Measurements from ENCODE around the gene MTRF1L. TPM values are rescaled to one million over a fixed set of nuclear protein-coding genes. Genes with fewer than 3 reads are reported as not detected.
A peak's percentile ranks its signal among the peaks of the same experiment; 100 is the strongest.

The MTRF1L gene
- total and polyA plus RNA-seq, 5 donors from 2014 or later, result 7.6 to 17.2 (median 10.5) TPM

GRCh38 chr6:152979116-152979515 lies 23.4 kb downstream of the MTRF1L start:
- Mint-ChIP-seq H3K9me3 (no peaks in the 10 kb centered on the region), H3K4me3 (peak overlapping the region in 1 of 4 donors; percentile 3), H3K27me3 (no peaks in the 10 kb centered on the region), H3K27ac (no peak overlapping the region), H3K4me1 (peaks cover 22 to 75% (median 51%) of the 10 kb centered on the region in 4 donors), H3K36me3 (peaks cover 9% of the 10 kb centered on the region)
- peaks cover 3% of the 10 kb centered on the region for H3K36me3 ChIP-seq (ENCODE audit: control insufficient read depth, insufficient read depth, low read length)
- H3K27ac ChIP-seq (ENCODE audit: insufficient read depth, low read length, poor library complexity, severe bottlenecking), result no peak overlapping the region
- H3K9me3 ChIP-seq (ENCODE audit: control insufficient read depth in 2 of 2, low read length in 2 of 2), result no peaks in the 10 kb centered on the region
- no peak for ATAC-seq (ENCODE audit: low read depth in 2 of 2)
- peaks cover 78% of the 10 kb centered on the region for H3K4me1 ChIP-seq (ENCODE audit: control insufficient read depth, insufficient read depth, low read length, poor library complexity, severe bottlenecking)
- no peaks in the 10 kb centered on the region for H3K27me3 ChIP-seq (ENCODE audit: control insufficient read depth, insufficient read depth, low read length)
- no peak overlapping the region for H3K4me3 ChIP-seq (ENCODE audit: low read depth, low read length)
- no peak for DNase-seq

DNA sequence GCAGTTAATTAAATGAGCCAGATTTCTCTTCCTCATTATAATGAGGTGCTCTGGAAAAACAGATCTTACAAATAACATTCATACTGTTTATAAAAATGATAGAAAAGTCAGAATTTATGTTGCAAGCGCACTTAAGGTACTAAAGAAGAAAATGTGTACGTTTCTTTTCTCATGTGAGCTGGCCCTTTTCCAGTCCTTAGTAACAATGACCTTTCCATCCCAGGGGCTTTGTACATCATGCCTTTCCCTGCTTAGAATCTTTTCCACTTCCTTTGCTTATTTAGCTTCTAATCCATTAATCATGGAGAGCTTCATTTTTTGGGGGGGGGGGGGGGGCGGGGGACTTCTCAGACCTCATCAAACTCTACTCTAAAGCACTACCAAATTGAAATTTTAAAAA lies 24.5 kb downstream of the MTRF1L start:
- H3K36me3 Mint-ChIP-seq, result peaks cover 13% of the 10 kb centered on the region
- H3K9me3 Mint-ChIP-seq, result peaks cover 0 to 2% (median 0%) of the 10 kb centered on the region in 7 donors
- H3K4me3 Mint-ChIP-seq, result peak overlapping the region in 2 of 4 donors; percentile 9 to 23
- H3K9me3 ChIP-seq (ENCODE audit: control insufficient read depth in 2 of 2, low read length in 2 of 2), result no peaks in the 10 kb centered on the region
- no peaks in the 10 kb centered on the region for H3K27me3 ChIP-seq (ENCODE audit: control insufficient read depth, insufficient read depth, low read length)
- H3K4me1 Mint-ChIP-seq, result peaks cover 19 to 76% (median 54%) of the 10 kb centered on the region in 4 donors
- peaks cover 85% of the 10 kb centered on the region for H3K4me1 ChIP-seq (ENCODE audit: control insufficient read depth, insufficient read depth, low read length, poor library complexity, severe bottlenecking)
- H3K4me3 ChIP-seq (ENCODE audit: low read depth, low read length), result no peak overlapping the region
- no peak overlapping the region for H3K27ac Mint-ChIP-seq
- ATAC-seq (ENCODE audit: low read depth in 2 of 2) (no peak), DNase-seq (no peak)
- H3K36me3 ChIP-seq (ENCODE audit: control insufficient read depth, insufficient read depth, low read length), result peaks cover 7% of the 10 kb centered on the region
- no peak overlapping the region for H3K27ac ChIP-seq (ENCODE audit: insufficient read depth, low read length, poor library complexity, severe bottlenecking)
- no peaks in the 10 kb centered on the region for H3K27me3 Mint-ChIP-seq

DNA sequence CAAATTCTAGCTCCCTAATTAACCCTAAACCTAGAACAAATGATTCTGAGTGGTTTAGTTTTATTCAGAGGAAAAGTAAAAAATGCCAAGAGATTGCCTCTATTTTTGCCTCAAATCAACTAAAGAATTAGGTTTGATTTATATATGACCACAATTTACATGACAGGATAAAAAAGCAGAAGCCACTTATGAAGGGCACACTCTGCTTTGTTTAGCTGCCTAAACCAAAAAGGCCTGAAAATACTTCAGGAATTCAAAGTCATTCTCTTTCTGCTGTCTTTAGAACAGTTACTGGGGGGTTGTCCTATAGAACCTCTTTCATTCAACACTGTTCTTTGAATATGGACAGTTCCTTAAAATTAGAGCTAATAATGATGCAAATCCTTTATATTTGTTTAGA lies 25.0 kb downstream of the MTRF1L start:
- Mint-ChIP-seq H3K4me1 (peaks cover 19 to 78% (median 54%) of the 10 kb centered on the region in 4 donors), H3K36me3 (peaks cover 18% of the 10 kb centered on the region), H3K27me3 (no peaks in the 10 kb centered on the region), H3K9me3 (peaks cover 0 to 2% (median 0%) of the 10 kb centered on the region in 7 donors), H3K4me3 (peak overlapping the region in 2 of 4 donors; percentile 9 to 23), H3K27ac (no peak overlapping the region)
- Histone ChIP-seq H3K4me3 (ENCODE audit: low read depth, low read length) (no peak overlapping the region), H3K9me3 (ENCODE audit: control insufficient read depth in 2 of 2, low read length in 2 of 2) (no peaks in the 10 kb centered on the region), H3K36me3 (ENCODE audit: control insufficient read depth, insufficient read depth, low read length) (peaks cover 10% of the 10 kb centered on the region), H3K4me1 (ENCODE audit: control insufficient read depth, insufficient read depth, low read length, poor library complexity, severe bottlenecking) (peaks cover 83% of the 10 kb centered on the region), H3K27me3 (ENCODE audit: control insufficient read depth, insufficient read depth, low read length) (no peaks in the 10 kb centered on the region), H3K27ac (ENCODE audit: insufficient read depth, low read length, poor library complexity, severe bottlenecking) (no peak overlapping the region)
- DNase-seq (no peak), ATAC-seq (ENCODE audit: low read depth in 2 of 2) (no peak)

GRCh38 chr6:152976749-152977148 lies 25.8 kb downstream of the MTRF1L start:
- Histone ChIP-seq H3K9me3 (ENCODE audit: control insufficient read depth in 2 of 2, low read length in 2 of 2) (no peaks in the 10 kb centered on the region), H3K4me3 (ENCODE audit: low read depth, low read length) (no peak overlapping the region), H3K27me3 (ENCODE audit: control insufficient read depth, insufficient read depth, low read length) (no peaks in the 10 kb centered on the region), H3K27ac (ENCODE audit: insufficient read depth, low read length, poor library complexity, severe bottlenecking) (peak overlapping the region; percentile 15), H3K36me3 (ENCODE audit: control insufficient read depth, insufficient read depth, low read length) (peaks cover 18% of the 10 kb centered on the region), H3K4me1 (ENCODE audit: control insufficient read depth, insufficient read depth, low read length, poor library complexity, severe bottlenecking) (peaks cover 75% of the 10 kb centered on the region)
- Mint-ChIP-seq H3K9me3 (peaks cover 0 to 2% (median 0%) of the 10 kb centered on the region in 7 donors), H3K27me3 (no peaks in the 10 kb centered on the region), H3K36me3 (peaks cover 25% of the 10 kb centered on the region), H3K4me1 (peaks cover 19 to 78% (median 52%) of the 10 kb centered on the region in 4 donors), H3K4me3 (peak overlapping the region in 2 of 4 donors; percentile 12 to 23), H3K27ac (peak overlapping the region in 2 of 3 donors; percentile 43 to 74)
- no peak for ATAC-seq (ENCODE audit: low read depth in 2 of 2)
- no peak for DNase-seq

DNA sequence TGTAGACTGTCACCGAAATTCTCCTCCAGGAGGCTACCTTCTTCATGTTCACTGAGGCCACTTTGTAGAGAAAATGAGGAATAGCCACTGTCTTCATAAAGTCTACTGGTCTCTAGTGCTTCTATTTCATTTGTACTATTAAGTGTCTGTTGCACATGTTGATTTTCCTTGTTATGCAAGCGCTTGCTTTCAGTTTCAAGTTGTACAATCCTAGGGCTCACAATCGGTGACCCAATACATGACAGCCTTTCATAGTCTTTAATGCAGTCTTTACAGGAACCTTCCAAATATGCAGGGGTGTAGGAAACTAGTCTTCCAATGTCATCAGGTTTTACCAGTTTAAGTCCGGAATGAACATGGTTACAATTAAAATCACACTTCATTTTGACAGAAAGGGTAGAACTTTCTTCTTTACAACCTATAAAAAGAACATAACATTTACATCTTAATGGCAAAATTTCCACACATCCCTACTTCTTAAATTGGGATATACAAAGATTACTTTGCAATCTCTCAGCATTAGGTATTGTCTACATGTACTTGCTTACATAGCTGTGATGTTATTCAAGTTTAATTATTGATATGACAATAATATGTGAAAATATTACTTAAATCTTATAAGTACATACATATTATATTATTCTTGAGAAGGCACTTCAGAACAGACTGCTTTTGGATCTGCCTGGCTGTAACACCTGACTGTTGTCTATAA lies 27.1 kb downstream of the MTRF1L start:
- peaks cover 35% of the 10 kb centered on the region for H3K36me3 Mint-ChIP-seq
- Histone ChIP-seq H3K4me3 (ENCODE audit: low read depth, low read length) (peak overlapping the region; percentile 75), H3K36me3 (ENCODE audit: control insufficient read depth, insufficient read depth, low read length) (peaks cover 32% of the 10 kb centered on the region), H3K9me3 (ENCODE audit: control insufficient read depth in 2 of 2, low read length in 2 of 2) (no peaks in the 10 kb centered on the region), H3K27ac (ENCODE audit: insufficient read depth, low read length, poor library complexity, severe bottlenecking) (peak overlapping the region; percentile 62), H3K27me3 (ENCODE audit: control insufficient read depth, insufficient read depth, low read length) (no peaks in the 10 kb centered on the region), H3K4me1 (ENCODE audit: control insufficient read depth, insufficient read depth, low read length, poor library complexity, severe bottlenecking) (peaks cover 61% of the 10 kb centered on the region)
- peak overlapping the region; percentile 52 to 82 (median 81) for H3K27ac Mint-ChIP-seq
- H3K4me3 Mint-ChIP-seq, result peak overlapping the region; percentile 61 to 86 (median 72)
- peak; percentile 67 to 68 for ATAC-seq (ENCODE audit: low read depth in 2 of 2)
- peaks cover 0 to 7% (median 0%) of the 10 kb centered on the region in 7 donors for H3K9me3 Mint-ChIP-seq
- peak in 2 of 3 donors; percentile 36 to 66 for DNase-seq
- H3K27me3 Mint-ChIP-seq, result no peaks in the 10 kb centered on the region
- peaks cover 9 to 66% (median 41%) of the 10 kb centered on the region in 4 donors for H3K4me1 Mint-ChIP-seq

DNA sequence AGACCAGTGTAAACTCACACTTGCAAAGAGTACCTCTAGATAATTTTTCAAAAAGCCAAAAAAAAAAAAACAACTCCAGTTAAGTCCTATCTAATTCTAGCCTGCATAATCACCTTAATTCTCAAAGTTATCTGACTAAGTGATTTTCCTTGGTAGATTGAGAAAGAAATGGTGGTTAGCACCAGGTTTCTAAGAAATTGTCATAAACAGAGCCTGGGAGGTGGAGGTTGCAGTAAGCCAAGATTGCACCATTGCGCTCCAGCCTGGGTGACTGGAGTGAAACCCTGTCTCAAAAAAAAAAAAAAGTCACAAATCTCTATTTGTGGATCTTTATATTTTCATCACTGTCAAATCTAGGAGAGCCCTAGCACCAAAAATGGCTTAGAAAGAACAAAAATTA lies 28.6 kb downstream of the MTRF1L start:
- Histone ChIP-seq H3K36me3 (ENCODE audit: control insufficient read depth, insufficient read depth, low read length) (peaks cover 43% of the 10 kb centered on the region), H3K27me3 (ENCODE audit: control insufficient read depth, insufficient read depth, low read length) (no peaks in the 10 kb centered on the region), H3K27ac (ENCODE audit: insufficient read depth, low read length, poor library complexity, severe bottlenecking) (no peak overlapping the region), H3K4me3 (ENCODE audit: low read depth, low read length) (peak overlapping the region; percentile 75), H3K9me3 (ENCODE audit: control insufficient read depth in 2 of 2, low read length in 2 of 2) (no peaks in the 10 kb centered on the region), H3K4me1 (ENCODE audit: control insufficient read depth, insufficient read depth, low read length, poor library complexity, severe bottlenecking) (peaks cover 47% of the 10 kb centered on the region)
- H3K27me3 Mint-ChIP-seq, result no peaks in the 10 kb centered on the region
- DNase-seq, result no peak
- ATAC-seq (ENCODE audit: low read depth in 2 of 2), result no peak
- peaks cover 5 to 57% (median 34%) of the 10 kb centered on the region in 4 donors for H3K4me1 Mint-ChIP-seq
- H3K36me3 Mint-ChIP-seq, result peaks cover 48% of the 10 kb centered on the region
- H3K4me3 Mint-ChIP-seq, result peak overlapping the region in 3 of 4 donors; percentile 40 to 71 (median 55)
- peak overlapping the region; percentile 5 to 56 (median 25) for H3K27ac Mint-ChIP-seq
- peaks cover 0 to 14% (median 5%) of the 10 kb centered on the region in 7 donors for H3K9me3 Mint-ChIP-seq

- no peak overlapping the region for H3K27ac ChIP-seq (ENCODE audit: insufficient read depth, low read length, poor library complexity, severe bottlenecking)
Observed at GRCh38 chr6:152969688-152970418, 32.7 kb downstream of the MTRF1L start.

More at GRCh38 chr6:152969688-152970418, 32.7 kb downstream of the MTRF1L start:
- DNase-seq (no peak), ATAC-seq (ENCODE audit: low read depth in 2 of 2) (no peak)
- Histone ChIP-seq H3K27me3 (ENCODE audit: control insufficient read depth, insufficient read depth, low read length) (no peaks in the 10 kb centered on the region), H3K4me1 (ENCODE audit: control insufficient read depth, insufficient read depth, low read length, poor library complexity, severe bottlenecking) (peaks cover 16% of the 10 kb centered on the region), H3K36me3 (ENCODE audit: control insufficient read depth, insufficient read depth, low read length) (peaks cover 43% of the 10 kb centered on the region), H3K4me3 (ENCODE audit: low read depth, low read length) (no peak overlapping the region), H3K9me3 (ENCODE audit: control insufficient read depth in 2 of 2, low read length in 2 of 2) (no peaks in the 10 kb centered on the region)
- peaks cover 4% of the 10 kb centered on the region for H3K27me3 Mint-ChIP-seq
- H3K27ac Mint-ChIP-seq, result no peak overlapping the region
- peaks cover under 1 to 20% (median 7%) of the 10 kb centered on the region in 4 donors for H3K4me1 Mint-ChIP-seq
- H3K36me3 Mint-ChIP-seq, result peaks cover 46% of the 10 kb centered on the region
- no peak overlapping the region for H3K4me3 Mint-ChIP-seq
- peaks cover 0 to 39% (median 10%) of the 10 kb centered on the region in 7 donors for H3K9me3 Mint-ChIP-seq
